SU-DHL-6 (cell line): ENCODE measurements around the gene RTEL1.

Source experiments
- H2AFZ ChIP-seq: fragments of 200-600 bp; sonication (generic); 2 replicates; pipeline ENCODE4 v1.6.1; 2014; ENCODE audit warnings: low read depth, mild to moderate bottlenecking, moderate library complexity, mixed read lengths, antibody characterized with exemption, low read length; ENCODE audit not compliant: severe bottlenecking
- H3F3A ChIP-seq: fragments of 200-600 bp; shearing (Covaris generic); 2 replicates; pipeline ENCODE4 v1.6.0; 2016; ENCODE audit warnings: antibody characterized with exemption, mild to moderate bottlenecking; ENCODE audit not compliant: insufficient read depth
- H3K27ac ChIP-seq: fragments of 200-600 bp; sonication (generic); 2 replicates; pipeline ENCODE4 v1.5.1; 2016; ENCODE audit warnings: low read depth, mild to moderate bottlenecking, low read length, moderate library complexity, mixed read lengths
- H3K27me3 ChIP-seq: fragments of 200-600 bp; sonication (generic), shearing (Covaris generic); 2 replicates; pipeline ENCODE4 v1.6.0; 2014; ENCODE audit warnings: mild to moderate bottlenecking, low read length
- H3K36me3 ChIP-seq: fragments of 200-600 bp; sonication (generic); 2 replicates; pipeline ENCODE4 v1.6.1; 2014; ENCODE audit warnings: mild to moderate bottlenecking, low read length, mixed read lengths
- H3K4me2 ChIP-seq: fragments of 300-600, 200-600 bp; shearing (Covaris generic), sonication (generic); 2 replicates; pipeline ENCODE4 v1.6.0; 2014; ENCODE audit warnings: low read length, low read depth, mild to moderate bottlenecking; ENCODE audit not compliant: poor library complexity, severe bottlenecking
- H3K4me3 ChIP-seq: fragments of 200-600 bp; sonication (generic); 2 replicates; pipeline ENCODE4 v1.5.1; 2014; ENCODE audit warnings: antibody characterized with exemption, low read length, mild to moderate bottlenecking, mixed read lengths; ENCODE audit not compliant: insufficient read depth, poor library complexity, severe bottlenecking
- H3K79me2 ChIP-seq: fragments of 200-600 bp; sonication (generic); 2 replicates; pipeline ENCODE4 v1.6.1; 2014; ENCODE audit warnings: mild to moderate bottlenecking, low read length, moderate library complexity; ENCODE audit not compliant: insufficient read depth
- H3K9ac ChIP-seq: fragments of 200-600 bp; sonication (generic); 2 replicates; pipeline ENCODE4 v1.7.0; 2014; ENCODE audit warnings: mild to moderate bottlenecking, low read length
- H3K9me2 ChIP-seq: fragments of 200-600 bp; sonication (generic); replicated peaks from 2 replicates; pipeline ENCODE4 v1.6.1; 2014; ENCODE audit warnings: low read length; ENCODE audit not compliant: insufficient read depth
- H3K9me3 ChIP-seq: fragments of 200-600 bp; sonication (generic); 2 replicates; pipeline ENCODE4 v1.6.1; 2014; ENCODE audit warnings: low read length, mixed read lengths; ENCODE audit not compliant: insufficient read depth
- H4K20me1 ChIP-seq: fragments of 200-600 bp; sonication (generic); 2 replicates; pipeline ENCODE4 v1.6.1; 2014; ENCODE audit warnings: low read depth, mild to moderate bottlenecking, antibody characterized with exemption, low read length, moderate library complexity, mixed read lengths
- CTCF ChIP-seq: fragments of 200-600 bp; sonication (generic); IDR thresholded peaks from one replicate; pipeline ENCODE4 v1.5.1; 2017; ENCODE audit warnings: antibody characterized with exemption, mild to moderate bottlenecking, low read length, moderate library complexity; ENCODE audit not compliant: insufficient read depth, poor library complexity, severe bottlenecking
- EZH2phosphoT487 ChIP-seq: fragments of 200-600 bp; sonication (generic), shearing (Covaris generic); conservative IDR thresholded peaks from 2 replicates; pipeline ENCODE4 v1.6.1; 2018; ENCODE audit warnings: mild to moderate bottlenecking, antibody characterized with exemption, low read length, moderate library complexity, mixed read lengths

The RTEL1 gene

GRCh38 chr20:63657937-63658748 is at the start of gene RTEL1:
Gene RTEL1, plus strand, starts transcription at chr20:63658312. Its CDS starts 1,091 bp downstream, at chr20:63659403.
- Histone ChIP-seq H4K20me1 (no peaks in the 10 kb centered on the region), H3K9me3 (no peaks in the 10 kb centered on the region), H2AFZ (peak within 1 kb of the TSS; percentile 98), H3K27me3 (no peaks in the 10 kb centered on the region), H3K27ac (peak within 1 kb of the TSS; percentile 62), H3F3A (no peaks in the 10 kb centered on the region), H3K79me2 (peaks cover 13% of the 10 kb centered on the region), H3K36me3 (no peaks in the 10 kb centered on the region), H3K9me2 (no peaks in the 10 kb centered on the region), H3K9ac (peak within 1 kb of the TSS; percentile 75), H3K4me3 (peak within 1 kb of the TSS; percentile 75), H3K4me2 (peak within 1 kb of the TSS; percentile 65)
- TF ChIP-seq CTCF, result no peak
- no peak for TF ChIP-seq EZH2phosphoT487

- peaks cover 7% of the 10 kb centered on the region; the same call in 1 of the 2 replicates for H3K79me2 ChIP-seq
- H3K36me3 ChIP-seq, result no peaks in the 10 kb centered on the region
- no peak overlapping the region for H3K4me2 ChIP-seq
- no peaks in the 10 kb centered on the region for H3K9me3 ChIP-seq
- no peak overlapping the region for H3K9ac ChIP-seq
- no peaks in the 10 kb centered on the region for H3K9me2 ChIP-seq
- no peaks in the 10 kb centered on the region for H3F3A ChIP-seq
- H3K4me3 ChIP-seq, result no peak overlapping the region
- H3K27me3 ChIP-seq, result no peaks in the 10 kb centered on the region
- H2AFZ ChIP-seq, result no peak overlapping the region
- no peak overlapping the region for H3K27ac ChIP-seq
- H4K20me1 ChIP-seq, result no peaks in the 10 kb centered on the region
- TF ChIP-seq CTCF (no peak), EZH2phosphoT487 (no peak)
Observed at GRCh38 chr20:63610581-63611435, 47.3 kb upstream of the RTEL1 start.

GRCh38 chr20:63611646-63612045 is 46.5 kb upstream of the RTEL1 start:
- Histone ChIP-seq H3K4me2 (no peak overlapping the region), H3K9me3 (no peaks in the 10 kb centered on the region), H2AFZ (no peak overlapping the region), H3K79me2 (peaks cover 7% of the 10 kb centered on the region; the same call in 1 of the 2 replicates), H3K9me2 (no peaks in the 10 kb centered on the region), H3K36me3 (no peaks in the 10 kb centered on the region), H3K27ac (no peak overlapping the region), H4K20me1 (no peaks in the 10 kb centered on the region), H3K27me3 (no peaks in the 10 kb centered on the region), H3K9ac (no peak overlapping the region), H3F3A (no peaks in the 10 kb centered on the region), H3K4me3 (no peak overlapping the region)
- TF ChIP-seq EZH2phosphoT487 (no peak), CTCF (no peak)
